Measurements from ENCODE around the gene CHMP4A. TPM values are rescaled to one million over a fixed set of nuclear protein-coding genes. Genes with fewer than 3 reads are reported as not detected.
"Not testable (repeated sequence)": the region's sequence is repeated elsewhere in the genome, so short reads cannot be mapped to it uniquely, and the experiment has no call there.

CHMP4A gene
- total RNA-seq, 1 experiment from 2014 or later: 58.3 TPM

DNA sequence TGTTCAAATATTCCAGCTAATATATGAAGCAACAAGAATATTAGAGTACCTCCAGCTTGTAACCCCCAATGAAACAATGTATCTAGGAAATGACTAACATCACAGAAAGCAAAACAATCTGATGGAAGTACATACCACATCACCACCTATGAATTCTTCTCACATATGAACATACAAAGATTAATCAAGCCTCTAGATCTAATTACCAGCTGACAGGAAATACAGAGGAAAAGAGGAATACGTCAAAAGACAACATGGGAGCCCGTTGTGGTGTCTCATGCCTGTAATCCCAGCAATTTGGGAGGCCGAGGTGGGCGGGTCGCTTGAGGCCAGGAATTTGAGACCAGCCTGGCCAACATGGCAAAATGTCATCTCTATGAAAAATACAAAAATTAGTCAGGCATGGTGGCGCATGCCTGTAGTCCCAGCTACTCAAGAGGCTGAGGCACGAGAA lies 11.4 kb upstream of the CHMP4A start:
- Histone ChIP-seq H2AFZ (ENCODE audit: low read length) (no peak overlapping the region), H3K27ac (ENCODE audit: low read length) (0 out of 2 replicates have a peak overlapping the region, but pooled peaks have one; percentile 7), H3K4me3 (ENCODE audit: low read length) (no peak overlapping the region), H4K20me1 (ENCODE audit: low read length) (no peaks in the 10 kb centered on the region), H3K4me1 (ENCODE audit: insufficient read depth, low read length) (peaks cover 8% of the 10 kb centered on the region; the same call in 1 of the 2 replicates), H3F3A (ENCODE audit: low read length, unreplicated experiment) (no peaks in the 10 kb centered on the region), H3K4me2 (ENCODE audit: low read length) (no peak overlapping the region), H3K27me3 (ENCODE audit: low read length) (no peaks in the 10 kb centered on the region), H3K9me2 (replicated peaks; ENCODE audit: low read length) (no peaks in the 10 kb centered on the region), H3K9ac (ENCODE audit: low read length) (no peak overlapping the region), H3K9me3 (ENCODE audit: low read length) (no peaks in the 10 kb centered on the region), H3K79me2 (ENCODE audit: low read length) (peaks cover 90% of the 10 kb centered on the region), H3K36me3 (ENCODE audit: low read depth, low read length) (0 out of 2 replicates have a peak, but pooled peaks cover 2% of the 10 kb centered on the region)
- DNase-seq (peak; percentile 25), ATAC-seq (peak; percentile 64)
- intact Hi-C loops (cut with micrococcal nuclease): no loop called here
- CTCF ChIA-PET: no interaction called here
- BruUV-seq (replicated peaks): no TSS peak
- TF ChIP-seq CTCF (conservative IDR thresholded peaks at IDR 0.05; ENCODE audit: low read depth, low read length): no peak
- TF ChIP-seq EZH2 (IDR thresholded peaks at IDR 0.05; ENCODE audit: low read length, unreplicated experiment): no peak
- TF ChIP-seq EZH2phosphoT487 (IDR thresholded peaks at IDR 0.05; ENCODE audit: borderline replicate concordance, low read length): no peak
- POLR2A ChIA-PET (ENCODE audit: unreplicated experiment): no interaction called here

DNA sequence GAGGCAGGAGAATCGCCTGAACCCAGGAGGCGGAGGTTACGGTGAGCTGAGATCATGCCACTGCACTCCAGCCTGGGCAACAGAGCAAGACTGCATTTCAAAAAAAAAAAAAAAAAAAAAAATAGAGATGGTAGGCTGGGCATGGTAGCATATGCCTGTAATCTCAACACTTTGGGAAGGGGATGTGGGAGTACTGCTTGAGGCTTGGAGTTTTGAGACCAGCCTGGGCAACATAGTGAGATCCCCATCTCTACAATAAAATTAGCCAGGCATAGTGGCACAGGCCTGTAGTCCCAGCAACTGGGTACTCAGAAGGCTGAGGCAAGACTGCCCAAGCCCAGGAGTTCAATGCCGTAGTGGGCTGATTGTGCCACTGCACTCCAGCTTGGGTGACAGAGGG lies 9.7 kb upstream of the CHMP4A start:
- ATAC-seq; BruUV-seq (replicated peaks); intact Hi-C loops (cut with micrococcal nuclease); H3K4me2 ChIP-seq (ENCODE audit: low read length); H3K9me2 ChIP-seq (replicated peaks; ENCODE audit: low read length); H3K27me3 ChIP-seq (ENCODE audit: low read length); POLR2A ChIA-PET (ENCODE audit: unreplicated experiment); H3K4me1 ChIP-seq (ENCODE audit: insufficient read depth, low read length); H3K27ac ChIP-seq (ENCODE audit: low read length); H3K36me3 ChIP-seq (ENCODE audit: low read depth, low read length); H3K4me3 ChIP-seq (ENCODE audit: low read length); H3F3A ChIP-seq (ENCODE audit: low read length, unreplicated experiment); H3K9me3 ChIP-seq (ENCODE audit: low read length); DNase-seq; H3K9ac ChIP-seq (ENCODE audit: low read length); CTCF ChIA-PET; H4K20me1 ChIP-seq (ENCODE audit: low read length); H2AFZ ChIP-seq (ENCODE audit: low read length): not testable (repeated sequence)
- H3K79me2 ChIP-seq (ENCODE audit: low read length): peaks cover 76% of the 10 kb centered on the region

- TF ChIP-seq EZH2phosphoT487 (IDR thresholded peaks at IDR 0.05; ENCODE audit: borderline replicate concordance, low read length) (no peak), EZH2 (IDR thresholded peaks at IDR 0.05; ENCODE audit: low read length, unreplicated experiment) (no peak), CTCF (conservative IDR thresholded peaks at IDR 0.05; ENCODE audit: low read depth, low read length) (no peak)
- Histone ChIP-seq H3K4me3 (ENCODE audit: low read length) (no peak overlapping the region), H3K9me3 (ENCODE audit: low read length) (no peaks in the 10 kb centered on the region), H2AFZ (ENCODE audit: low read length) (no peak overlapping the region), H3K36me3 (ENCODE audit: low read depth, low read length) (peaks cover 6% of the 10 kb centered on the region; the same call in 1 of the 2 replicates), H4K20me1 (ENCODE audit: low read length) (no peaks in the 10 kb centered on the region), H3K9ac (ENCODE audit: low read length) (no peak overlapping the region), H3K4me1 (ENCODE audit: insufficient read depth, low read length) (peaks cover 5% of the 10 kb centered on the region), H3K27me3 (ENCODE audit: low read length) (no peaks in the 10 kb centered on the region), H3K9me2 (replicated peaks; ENCODE audit: low read length) (no peaks in the 10 kb centered on the region), H3K27ac (ENCODE audit: low read length) (no peak overlapping the region), H3K4me2 (ENCODE audit: low read length) (no peak overlapping the region), H3F3A (ENCODE audit: low read length, unreplicated experiment) (peaks cover 5% of the 10 kb centered on the region), H3K79me2 (ENCODE audit: low read length) (peaks cover 41% of the 10 kb centered on the region)
- no peak for DNase-seq
- ChIA-PET CTCF (no interaction called here), POLR2A (ENCODE audit: unreplicated experiment) (no interaction called here)
- no TSS peak for BruUV-seq (replicated peaks)
- no peak for ATAC-seq
- intact Hi-C loops (cut with micrococcal nuclease): loop anchor here (5.0 kb wide), 1 partner anchor 78 kb away; the partner anchor contains the start of genes DHRS1 and NOP9
Measured at GRCh38 chr14:24219521-24219920, 6.2 kb upstream of the CHMP4A start.
